SK-N-SH (cell line): ENCODE measurements around the gene DOCK10. TPM values are rescaled to one million over a fixed set of nuclear protein-coding genes. Genes with fewer than 3 reads are reported as not detected.
"Not testable (repeated sequence)": the region's sequence is repeated elsewhere in the genome, so short reads cannot be mapped to it uniquely, and the experiment has no call there.

Experiments used
- CTCF ChIA-PET: fragments of 300-600, 350-600 bp; formaldehyde crosslinking; extraction: SDS; loops from one replicate; lab custom pipeline; 2021; lab: Yijun Ruan, JAX
- POLR2A ChIA-PET: fragments of 350-600 bp; sonication (Branson Sonifier 250); formaldehyde crosslinking; extraction: SDS; loops from one replicate; lab custom pipeline; 2020; ENCODE audit warnings: antibody characterized with exemption, inconsistent platforms; lab: Yijun Ruan, JAX
- DNase-seq: peaks from one replicate; pipeline ENCODE4 v3.0.0; 2012
- H2AFZ ChIP-seq: fragments of 200-600 bp; sonication (generic); 2 replicates; pipeline ENCODE4 v1.8.1; 2016; ENCODE audit warnings: antibody characterized with exemption, mild to moderate bottlenecking, low read depth
- H3F3A ChIP-seq: fragments of 200-600 bp; sonication (generic); replicated peaks from 2 replicates; pipeline ENCODE3; 2016; ENCODE audit warnings: antibody characterized with exemption, mild to moderate bottlenecking; ENCODE audit not compliant: insufficient read depth
- H3K27ac ChIP-seq, 2 experiments: fragments of 200-500 bp in 1 of 2; fragments of 200-600 bp in 1 of 2; sonication (Bioruptor generic) in 1 of 2; sonication (generic), shearing (Covaris generic) in 1 of 2; 2 replicates each; pipeline versions ENCODE4 v1.5.1 to v1.6.1; 2014 to 2016; ENCODE audit warnings: low read depth in 2 of 2, inconsistent platforms in 1 of 2, low read length in 1 of 2, mild to moderate bottlenecking in 1 of 2, mixed read lengths in 1 of 2
- H3K27me3 ChIP-seq: fragments of 200-600 bp; sonication (generic), shearing (Covaris generic); 2 replicates; pipeline ENCODE4 v1.6.1; 2016; ENCODE audit warnings: mixed run types; ENCODE audit not compliant: insufficient read depth
- H3K36me3 ChIP-seq, 2 experiments: fragments of 200-500 bp in 1 of 2; fragments of 200-600 bp in 1 of 2; sonication (Bioruptor generic) in 1 of 2; sonication (generic) in 1 of 2; replicated peaks in 1 of 2; 2 replicates each; pipeline versions ENCODE3 to v1.5.1; 2014 to 2016; ENCODE audit warnings: low read length in 1 of 2, mild to moderate bottlenecking in 1 of 2; ENCODE audit not compliant: insufficient read depth in 2 of 2, control insufficient read depth in 1 of 2
- H3K4me1 ChIP-seq, 2 experiments: fragments of 200-500 bp in 1 of 2; fragments of 200-600 bp in 1 of 2; sonication (Bioruptor generic) in 1 of 2; sonication (generic), shearing (Covaris generic) in 1 of 2; 2 replicates each; pipeline versions ENCODE4 v1.5.1 to v1.6.1; 2014 to 2016; ENCODE audit warnings: low read depth in 1 of 2, low read length in 1 of 2, mixed run types in 1 of 2; ENCODE audit not compliant: insufficient read depth in 2 of 2, control insufficient read depth in 1 of 2
- H3K4me2 ChIP-seq: fragments of 200-600 bp; sonication (generic), shearing (Covaris generic); 2 replicates; pipeline ENCODE4 v1.6.1; 2017; ENCODE audit warnings: mixed run types
- H3K4me3 ChIP-seq, 2 experiments: fragments of 200-500 bp in 1 of 2; fragments of 200-600 bp in 1 of 2; sonication (Bioruptor generic) in 1 of 2; sonication (generic), shearing (Covaris generic) in 1 of 2; 2 replicates each; pipeline versions ENCODE4 v1.5.1 to v1.8.1; 2014 to 2016; ENCODE audit warnings: low read depth in 2 of 2, inconsistent platforms in 1 of 2, low read length in 1 of 2, mild to moderate bottlenecking in 1 of 2, mixed read lengths in 1 of 2, moderate library complexity in 1 of 2
- H3K79me2 ChIP-seq: fragments of 200-600 bp; sonication (generic); 2 replicates; pipeline ENCODE4 v1.8.1; 2017; ENCODE audit warnings: mild to moderate bottlenecking; ENCODE audit not compliant: insufficient read depth
- H3K9ac ChIP-seq: fragments of 200-600 bp; sonication (generic); 2 replicates; pipeline ENCODE4 v1.6.1; 2017; ENCODE audit warnings: mixed run types
- H3K9me2 ChIP-seq: fragments of 200-600 bp; sonication (generic); 2 replicates; pipeline ENCODE4 v1.6.1; 2017; ENCODE audit warnings: mixed run types
- H3K9me3 ChIP-seq: fragments of 200-600 bp; sonication (generic); 2 replicates; pipeline ENCODE4 v1.6.1; 2017; ENCODE audit warnings: mixed run types, mild to moderate bottlenecking, moderate library complexity
- H4K20me1 ChIP-seq: fragments of 200-600 bp; sonication (generic); 2 replicates; pipeline ENCODE4 v1.6.1; 2017; ENCODE audit warnings: mild to moderate bottlenecking, mixed run types; ENCODE audit not compliant: insufficient read depth
- ELF1 ChIP-seq: IDR thresholded peaks from 2 replicates; pipeline ENCODE4 v1.4.0; 2012
- FOSL2 ChIP-seq: IDR thresholded peaks from 2 replicates; pipeline ENCODE4 v1.4.0; 2012; ENCODE audit warnings: low read depth, mild to moderate bottlenecking, moderate library complexity, borderline replicate concordance
- MEF2A ChIP-seq: IDR thresholded peaks from 2 replicates; pipeline ENCODE4 v1.4.0; 2012; ENCODE audit warnings: low read depth, borderline replicate concordance
- POLR2AphosphoS5 ChIP-seq: IDR thresholded peaks from 2 replicates; pipeline ENCODE4 v1.6.1; 2012; ENCODE audit warnings: low read depth, low read length
- TAF1 ChIP-seq: IDR thresholded peaks from 2 replicates; pipeline ENCODE4 v1.6.1; 2012; ENCODE audit warnings: low read depth, mild to moderate bottlenecking, low read length, moderate library complexity, borderline replicate concordance
- TCF12 ChIP-seq: IDR thresholded peaks from 2 replicates; pipeline ENCODE4 v1.4.0; 2012
- WGBS: methylation state at CpG from one replicate; pipeline ENCODE4 v1.1.6; 2017; ENCODE audit warnings: low lambda C conversion rate; 5-methylcytosine and 5-hydroxymethylcytosine counted together
- polyA plus RNA-seq, 3 experiments: library from polyadenylated mRNA; depleted of rRNA; stranded (reverse); fragments of >200 nt; gene quantifications; 2 replicates each; pipeline ENCODE4 v1.2.3, GENCODE V29; 2012
- TF ChIP-seq, protein P1 (sequence below): IDR thresholded peaks from 2 replicates; pipeline ENCODE4 v1.6.1; 2012; ENCODE audit warnings: mild to moderate bottlenecking, low read depth, low read length, moderate library complexity
- TF ChIP-seq, protein P2 (sequence below): fragments of 150-350 bp; IDR thresholded peaks from 2 replicates; pipeline ENCODE4 v1.6.1; 2016; ENCODE audit warnings: mild to moderate bottlenecking, low read depth, low read length

Gene DOCK10
- polyA plus RNA-seq, 1 of the 3 experiments (the other 2 are of a cell fraction): 24.1 TPM

DNA sequence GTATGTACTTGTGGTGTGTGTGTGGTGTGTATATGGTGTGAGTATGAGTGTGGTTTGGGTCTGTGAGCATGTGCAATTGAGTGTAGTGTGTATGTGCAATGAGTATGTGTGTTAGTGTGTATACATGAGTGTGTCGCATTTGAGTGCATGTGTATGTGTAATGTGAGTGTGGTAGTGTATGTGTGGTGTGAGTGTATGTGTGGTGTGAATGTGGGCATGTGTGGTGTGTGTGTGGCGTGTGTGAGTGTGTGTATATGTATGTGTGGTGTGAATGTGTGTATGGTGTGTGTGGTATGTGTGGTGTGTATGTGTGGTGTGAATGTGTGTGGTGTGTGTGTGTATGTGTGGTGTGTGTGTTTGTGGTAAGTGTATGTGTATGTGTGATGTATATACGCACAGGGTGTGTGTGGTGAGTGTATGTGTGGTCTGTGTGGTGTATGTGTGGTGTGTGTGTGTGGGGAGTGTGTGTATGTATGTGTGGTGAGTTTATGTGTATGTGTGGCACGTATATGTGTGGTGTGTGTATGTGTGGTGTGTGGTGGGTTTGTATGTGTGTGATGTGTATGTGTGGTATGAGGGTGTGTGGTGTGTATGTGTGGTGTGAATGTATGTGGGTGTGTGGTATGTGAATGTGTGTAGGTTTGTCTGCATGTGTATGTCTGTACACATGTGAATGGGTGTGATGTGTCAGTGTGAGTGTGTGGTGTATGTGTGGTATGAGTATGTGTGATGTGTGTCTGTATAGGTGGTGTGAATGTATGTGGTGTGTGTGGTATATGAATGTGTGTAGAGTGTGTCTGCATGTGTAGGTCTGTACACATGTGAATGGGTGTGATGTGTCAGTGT is 123.4 kb downstream of the DOCK10 start:
- ChIA-PET CTCF (no interaction called here), POLR2A (no interaction called here)
- H3K79me2 ChIP-seq: no peaks in the 10 kb centered on the region
- peaks cover 0 to 6% of the 10 kb centered on the region in 2 experiments for H3K36me3 ChIP-seq
- no peak for TF ChIP-seq FOSL2
- TF ChIP-seq, protein P1, sequence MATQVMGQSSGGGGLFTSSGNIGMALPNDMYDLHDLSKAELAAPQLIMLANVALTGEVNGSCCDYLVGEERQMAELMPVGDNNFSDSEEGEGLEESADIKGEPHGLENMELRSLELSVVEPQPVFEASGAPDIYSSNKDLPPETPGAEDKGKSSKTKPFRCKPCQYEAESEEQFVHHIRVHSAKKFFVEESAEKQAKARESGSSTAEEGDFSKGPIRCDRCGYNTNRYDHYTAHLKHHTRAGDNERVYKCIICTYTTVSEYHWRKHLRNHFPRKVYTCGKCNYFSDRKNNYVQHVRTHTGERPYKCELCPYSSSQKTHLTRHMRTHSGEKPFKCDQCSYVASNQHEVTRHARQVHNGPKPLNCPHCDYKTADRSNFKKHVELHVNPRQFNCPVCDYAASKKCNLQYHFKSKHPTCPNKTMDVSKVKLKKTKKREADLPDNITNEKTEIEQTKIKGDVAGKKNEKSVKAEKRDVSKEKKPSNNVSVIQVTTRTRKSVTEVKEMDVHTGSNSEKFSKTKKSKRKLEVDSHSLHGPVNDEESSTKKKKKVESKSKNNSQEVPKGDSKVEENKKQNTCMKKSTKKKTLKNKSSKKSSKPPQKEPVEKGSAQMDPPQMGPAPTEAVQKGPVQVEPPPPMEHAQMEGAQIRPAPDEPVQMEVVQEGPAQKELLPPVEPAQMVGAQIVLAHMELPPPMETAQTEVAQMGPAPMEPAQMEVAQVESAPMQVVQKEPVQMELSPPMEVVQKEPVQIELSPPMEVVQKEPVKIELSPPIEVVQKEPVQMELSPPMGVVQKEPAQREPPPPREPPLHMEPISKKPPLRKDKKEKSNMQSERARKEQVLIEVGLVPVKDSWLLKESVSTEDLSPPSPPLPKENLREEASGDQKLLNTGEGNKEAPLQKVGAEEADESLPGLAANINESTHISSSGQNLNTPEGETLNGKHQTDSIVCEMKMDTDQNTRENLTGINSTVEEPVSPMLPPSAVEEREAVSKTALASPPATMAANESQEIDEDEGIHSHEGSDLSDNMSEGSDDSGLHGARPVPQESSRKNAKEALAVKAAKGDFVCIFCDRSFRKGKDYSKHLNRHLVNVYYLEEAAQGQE: no peak
- TF ChIP-seq ELF1: no peak
- TF ChIP-seq POLR2AphosphoS5: no peak
- no peak for TF ChIP-seq TCF12
- TF ChIP-seq MEF2A: no peak
- TF ChIP-seq, protein P2, sequence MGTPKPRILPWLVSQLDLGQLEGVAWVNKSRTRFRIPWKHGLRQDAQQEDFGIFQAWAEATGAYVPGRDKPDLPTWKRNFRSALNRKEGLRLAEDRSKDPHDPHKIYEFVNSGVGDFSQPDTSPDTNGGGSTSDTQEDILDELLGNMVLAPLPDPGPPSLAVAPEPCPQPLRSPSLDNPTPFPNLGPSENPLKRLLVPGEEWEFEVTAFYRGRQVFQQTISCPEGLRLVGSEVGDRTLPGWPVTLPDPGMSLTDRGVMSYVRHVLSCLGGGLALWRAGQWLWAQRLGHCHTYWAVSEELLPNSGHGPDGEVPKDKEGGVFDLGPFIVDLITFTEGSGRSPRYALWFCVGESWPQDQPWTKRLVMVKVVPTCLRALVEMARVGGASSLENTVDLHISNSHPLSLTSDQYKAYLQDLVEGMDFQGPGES: no peak
- TF ChIP-seq TAF1: no peak
- H3K9me2 ChIP-seq: no peaks in the 10 kb centered on the region
- H3K4me2 ChIP-seq: no peak overlapping the region
- no peaks in the 10 kb centered on the region for H3K27me3 ChIP-seq
- no peaks in the 10 kb centered on the region for H4K20me1 ChIP-seq
- H2AFZ ChIP-seq: no peak overlapping the region
- DNase-seq: no peak
- no peaks in the 10 kb centered on the region for H3K4me1 ChIP-seq
- no peak overlapping the region for H3K4me3 ChIP-seq
- peaks cover 5% of the 10 kb centered on the region for H3F3A ChIP-seq
- WGBS: 98% methylated on average over 4 of the region's 4 CpGs
- H3K9ac ChIP-seq: no peak overlapping the region
- H3K27ac ChIP-seq: no peak overlapping the region
- no peaks in the 10 kb centered on the region for H3K9me3 ChIP-seq

- H3K9me3 ChIP-seq, H4K20me1 ChIP-seq, H3K9me2 ChIP-seq, DNase-seq, H3K4me3 ChIP-seq, CTCF ChIA-PET, H3K4me2 ChIP-seq, H3K36me3 ChIP-seq, H3F3A ChIP-seq, H3K27ac ChIP-seq, H3K27me3 ChIP-seq, POLR2A ChIA-PET, H3K9ac ChIP-seq, H3K79me2 ChIP-seq, H2AFZ ChIP-seq, H3K4me1 ChIP-seq: not testable (repeated sequence)
- WGBS: 93% methylated on average over 5 of the region's 5 CpGs
These were observed 125.0 kb downstream of the DOCK10 start for GRCh38 chr2:224917246-224917645.
